Measurements from ENCODE around the gene HOXC4. TPM values are rescaled to one million over a fixed set of nuclear protein-coding genes. Genes with fewer than 3 reads are reported as not detected.

The HOXC4 gene
- total RNA-seq, 1 experiment from 2014 or later = not detected

DNA sequence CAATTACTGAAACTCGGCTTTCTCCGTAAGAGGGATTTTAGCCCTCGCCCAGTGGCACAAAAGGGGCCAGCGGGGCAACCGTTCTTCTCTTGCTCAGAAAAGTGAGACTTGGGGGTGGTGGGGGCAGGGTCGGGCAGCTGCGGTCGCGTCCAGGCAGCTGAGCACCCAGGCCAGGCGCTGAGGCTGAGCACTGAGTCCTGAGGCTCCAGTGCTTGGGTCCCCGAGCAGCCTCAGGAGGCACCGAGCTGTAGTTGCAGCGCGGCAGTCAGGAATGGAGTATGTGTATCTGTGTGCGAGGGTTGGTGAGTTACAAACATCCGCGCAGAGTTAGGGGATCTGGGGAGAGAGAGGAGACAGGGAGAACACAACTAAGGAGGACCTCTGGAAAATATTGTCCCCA lies 29.5 kb upstream of the HOXC4 start:
- H3K4me1 Mint-ChIP-seq = peaks cover 7 to 18% of the 10 kb centered on the region in 2 experiments
- Histone ChIP-seq H3K27ac (ENCODE audit: insufficient read length, low read depth, low read length) (no peak overlapping the region), H3K9ac (ENCODE audit: extremely low read depth, insufficient read length, low read length) (no peak overlapping the region), H3K79me2 (ENCODE audit: insufficient read depth, low read length) (no peaks in the 10 kb centered on the region), H4K91ac (ENCODE audit: insufficient read length, low read depth, low read length) (no peak overlapping the region), H3K23ac (ENCODE audit: insufficient read length, low read depth, low read length) (no peak overlapping the region), H3K79me1 (ENCODE audit: insufficient read depth, low read depth, low read length, poor library complexity, severe bottlenecking) (no peaks in the 10 kb centered on the region), H3K27me3 (ENCODE audit: insufficient read depth, low read length) (peaks cover 100% of the 10 kb centered on the region), H3K4me2 (ENCODE audit: insufficient read depth, insufficient read length, low read length) (no peak overlapping the region), H2BK20ac (ENCODE audit: low read depth, low read length, poor library complexity, severe bottlenecking) (no peak overlapping the region), H4K20me1 (ENCODE audit: control insufficient read depth, insufficient read depth, insufficient read length) (no peaks in the 10 kb centered on the region), H3K18ac (ENCODE audit: insufficient read length, low read depth, low read length) (no peak overlapping the region), H2AFZ (ENCODE audit: low read length) (no peak overlapping the region), H3K4me1 (ENCODE audit: insufficient read depth, low read length) (no peaks in the 10 kb centered on the region), H3K14ac (ENCODE audit: insufficient read depth, low read length) (no peak overlapping the region), H3K23me2 (ENCODE audit: insufficient read length, low read depth, low read length, poor library complexity, severe bottlenecking) (no peaks in the 10 kb centered on the region), H3K9me3 (ENCODE audit: control insufficient read depth, low read depth, low read length) (no peaks in the 10 kb centered on the region), H3T11ph (ENCODE audit: low read length) (no peak overlapping the region), H3K56ac (ENCODE audit: insufficient read length, low read depth, low read length) (no peak overlapping the region), H2BK12ac (ENCODE audit: insufficient read length, low read depth, low read length) (no peak overlapping the region), H2AK5ac (ENCODE audit: insufficient read length, low read length) (no peak overlapping the region), H3K4ac (ENCODE audit: low read depth, low read length) (no peak overlapping the region), H4K5ac (ENCODE audit: insufficient read length, low read depth, low read length) (no peak overlapping the region), H2BK5ac (ENCODE audit: insufficient read length, low read length) (no peak overlapping the region), H4K8ac (replicated peaks; ENCODE audit: insufficient read length, low read depth, low read length) (no peak overlapping the region), H2BK120ac (ENCODE audit: low read depth, low read length, poor library complexity, severe bottlenecking) (no peak overlapping the region), H2BK15ac (ENCODE audit: low read depth, low read length) (no peak overlapping the region)
- H3K27me3 Mint-ChIP-seq (ENCODE audit: low read depth) = peaks cover 100% of the 10 kb centered on the region
- no peak for DNase-seq
- no peak overlapping the region for H3K4me3 Mint-ChIP-seq
- TF ChIP-seq, protein P1, sequence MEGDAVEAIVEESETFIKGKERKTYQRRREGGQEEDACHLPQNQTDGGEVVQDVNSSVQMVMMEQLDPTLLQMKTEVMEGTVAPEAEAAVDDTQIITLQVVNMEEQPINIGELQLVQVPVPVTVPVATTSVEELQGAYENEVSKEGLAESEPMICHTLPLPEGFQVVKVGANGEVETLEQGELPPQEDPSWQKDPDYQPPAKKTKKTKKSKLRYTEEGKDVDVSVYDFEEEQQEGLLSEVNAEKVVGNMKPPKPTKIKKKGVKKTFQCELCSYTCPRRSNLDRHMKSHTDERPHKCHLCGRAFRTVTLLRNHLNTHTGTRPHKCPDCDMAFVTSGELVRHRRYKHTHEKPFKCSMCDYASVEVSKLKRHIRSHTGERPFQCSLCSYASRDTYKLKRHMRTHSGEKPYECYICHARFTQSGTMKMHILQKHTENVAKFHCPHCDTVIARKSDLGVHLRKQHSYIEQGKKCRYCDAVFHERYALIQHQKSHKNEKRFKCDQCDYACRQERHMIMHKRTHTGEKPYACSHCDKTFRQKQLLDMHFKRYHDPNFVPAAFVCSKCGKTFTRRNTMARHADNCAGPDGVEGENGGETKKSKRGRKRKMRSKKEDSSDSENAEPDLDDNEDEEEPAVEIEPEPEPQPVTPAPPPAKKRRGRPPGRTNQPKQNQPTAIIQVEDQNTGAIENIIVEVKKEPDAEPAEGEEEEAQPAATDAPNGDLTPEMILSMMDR (conservative IDR thresholded peaks at IDR 0.05) = no peak
- H3K9me3 Mint-ChIP-seq = peaks cover 2 to 5% of the 10 kb centered on the region in 2 experiments; a peak in 4 of 5 replicates
- WGBS (ENCODE audit: extremely low coverage, insufficient read length, low lambda C conversion rate) = no CpG with 5 or more reads among the region's 17 CpGs
- H3K27ac Mint-ChIP-seq = no peak overlapping the region
- no peaks in the 10 kb centered on the region for H3K36me3 Mint-ChIP-seq (ENCODE audit: insufficient read depth in 1 of 3, low read depth in 3 of 3)

All from H9 (cell line).